ENCODE measurements around the gene SLC17A9.

DNA sequence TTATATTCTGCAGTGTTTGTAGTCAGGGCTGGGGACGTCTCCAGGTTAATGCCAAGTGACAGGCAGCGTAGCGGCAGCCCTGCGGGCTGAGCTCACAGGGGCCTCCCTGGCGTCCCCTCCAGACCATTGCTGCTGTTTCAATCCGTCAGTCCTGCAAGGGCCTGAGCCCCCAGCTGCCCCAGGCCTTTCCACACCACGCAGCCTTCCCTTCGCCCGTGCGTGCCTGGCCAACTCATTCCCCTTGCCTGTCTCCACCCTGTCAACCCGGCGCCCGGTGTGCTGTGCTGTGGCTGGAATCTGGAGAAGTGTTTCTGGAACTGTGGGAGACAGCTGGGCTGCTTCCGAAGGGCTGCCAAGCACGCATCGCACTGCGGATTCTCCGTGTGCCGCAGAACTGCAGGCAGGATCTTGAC lies 42.4 kb downstream of the SLC17A9 start:
- TF ChIP-seq, protein P1, sequence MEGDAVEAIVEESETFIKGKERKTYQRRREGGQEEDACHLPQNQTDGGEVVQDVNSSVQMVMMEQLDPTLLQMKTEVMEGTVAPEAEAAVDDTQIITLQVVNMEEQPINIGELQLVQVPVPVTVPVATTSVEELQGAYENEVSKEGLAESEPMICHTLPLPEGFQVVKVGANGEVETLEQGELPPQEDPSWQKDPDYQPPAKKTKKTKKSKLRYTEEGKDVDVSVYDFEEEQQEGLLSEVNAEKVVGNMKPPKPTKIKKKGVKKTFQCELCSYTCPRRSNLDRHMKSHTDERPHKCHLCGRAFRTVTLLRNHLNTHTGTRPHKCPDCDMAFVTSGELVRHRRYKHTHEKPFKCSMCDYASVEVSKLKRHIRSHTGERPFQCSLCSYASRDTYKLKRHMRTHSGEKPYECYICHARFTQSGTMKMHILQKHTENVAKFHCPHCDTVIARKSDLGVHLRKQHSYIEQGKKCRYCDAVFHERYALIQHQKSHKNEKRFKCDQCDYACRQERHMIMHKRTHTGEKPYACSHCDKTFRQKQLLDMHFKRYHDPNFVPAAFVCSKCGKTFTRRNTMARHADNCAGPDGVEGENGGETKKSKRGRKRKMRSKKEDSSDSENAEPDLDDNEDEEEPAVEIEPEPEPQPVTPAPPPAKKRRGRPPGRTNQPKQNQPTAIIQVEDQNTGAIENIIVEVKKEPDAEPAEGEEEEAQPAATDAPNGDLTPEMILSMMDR (IDR thresholded peaks at IDR 0.05 in 8 of 11, conservative IDR thresholded peaks at IDR 0.05 in 3 of 11): no peak
- TF ChIP-seq POLR2A (IDR thresholded peaks at IDR 0.05): no peak

Measured in spleen (tissue), 7 donors.